SW 1271 (cell line): ENCODE measurements around the gene ATP6V1C2.

ENCODE experiments used
- DNase-seq, 2 experiments: peaks; one replicate each; lab custom pipeline; 2025; lab: John Stamatoyannopoulos, UW

The ATP6V1C2 gene

GRCh38 chr2:10732924-10733565 is 11.6 kb downstream of the ATP6V1C2 start:
- DNase-seq = no peak

DNA sequence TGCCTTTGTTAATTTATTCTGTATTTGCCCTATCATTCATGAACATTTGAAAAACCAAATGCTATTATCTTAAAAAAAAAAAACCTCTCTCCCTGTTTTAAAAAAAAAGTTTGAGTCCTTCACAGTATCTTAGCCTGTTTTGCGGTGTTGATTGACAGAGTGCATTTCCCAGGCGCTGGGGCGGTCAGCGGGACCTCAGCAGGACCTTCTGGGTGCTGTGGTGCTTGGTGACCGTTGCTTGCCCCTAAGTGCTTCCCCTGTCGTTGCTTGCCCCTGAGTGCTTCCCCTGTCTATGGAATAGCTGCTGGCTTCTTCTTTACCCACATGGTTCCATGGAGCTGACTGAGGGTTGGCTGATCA is 12.1 kb downstream of the ATP6V1C2 start:
- DNase-seq = no peak

- no peak for DNase-seq
Observed at GRCh38 chr2:10733980-10734379, 12.6 kb downstream of the ATP6V1C2 start.

DNA sequence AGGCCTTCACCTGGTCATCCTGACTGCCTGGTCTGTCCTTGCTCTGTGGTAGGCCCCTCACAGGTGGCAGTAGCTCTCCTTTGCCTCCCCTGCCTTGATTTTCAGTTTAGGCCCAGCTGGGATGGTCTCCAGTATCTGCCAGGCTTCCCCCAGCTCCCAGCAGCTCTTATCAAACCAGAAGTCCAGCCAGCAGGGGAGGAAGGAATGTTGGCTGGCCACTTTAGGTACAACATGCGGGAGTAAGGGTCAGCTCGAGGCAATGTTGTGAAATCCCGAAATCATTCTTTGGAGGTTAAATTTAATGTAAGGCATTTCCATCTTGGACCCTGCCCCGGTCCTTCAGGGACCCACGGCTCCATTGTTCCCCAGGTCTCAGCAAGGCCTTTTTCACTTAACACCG is 16.8 kb downstream of the ATP6V1C2 start:
- DNase-seq = no peak

GRCh38 chr2:10740226-10740625 is 18.8 kb downstream of the ATP6V1C2 start:
- no peak for DNase-seq

DNA sequence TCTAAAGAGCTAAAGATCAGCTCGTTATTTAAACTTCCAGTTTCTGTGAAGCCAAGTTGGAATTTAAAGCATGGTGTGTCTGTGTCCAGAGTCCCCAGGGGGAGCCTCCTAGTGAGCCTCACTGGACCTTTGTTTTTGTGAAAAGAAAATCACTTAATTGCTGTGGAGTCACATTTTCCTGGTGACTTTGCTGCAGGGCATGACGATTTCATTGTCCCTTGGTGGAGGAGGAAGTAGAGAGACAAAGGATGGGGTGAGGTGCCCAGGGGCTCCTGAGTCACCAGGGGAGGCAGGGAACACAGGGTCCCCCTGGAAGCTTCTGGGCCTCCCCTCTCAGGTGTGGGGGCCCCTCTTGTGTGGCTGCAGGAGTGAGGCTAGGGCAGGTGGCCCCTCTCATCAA is 19.7 kb downstream of the ATP6V1C2 start:
- no peak for DNase-seq

DNA sequence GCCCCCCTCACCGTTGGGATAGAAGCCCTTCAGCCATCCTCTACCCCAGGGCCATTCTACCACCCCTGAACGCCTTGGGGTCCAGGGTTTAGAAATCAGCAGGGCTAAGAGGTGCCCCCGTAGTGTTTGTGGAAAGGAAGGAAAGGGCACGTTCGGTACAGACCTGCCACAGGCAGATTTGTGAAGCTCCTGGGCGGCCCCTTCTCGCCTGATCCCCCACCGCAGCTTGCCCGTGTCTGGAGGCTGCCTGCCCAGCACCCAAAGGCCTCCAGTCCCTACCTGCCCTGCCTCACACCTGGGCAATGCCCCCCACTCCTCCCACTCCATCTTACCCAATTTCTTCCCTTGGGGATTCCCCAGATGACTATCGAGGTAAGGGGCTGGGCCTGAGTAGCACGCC is 21.2 kb downstream of the ATP6V1C2 start:
- DNase-seq = no peak

GRCh38 chr2:10750610-10751009 is 29.2 kb downstream of the ATP6V1C2 start:
- no peak for DNase-seq

GRCh38 chr2:10752236-10752635 is 30.8 kb downstream of the ATP6V1C2 start:
- no peak for DNase-seq

GRCh38 chr2:10753156-10753555 is 31.7 kb downstream of the ATP6V1C2 start:
- no peak for DNase-seq

- no peak for DNase-seq
Observed at GRCh38 chr2:10753876-10754275, 32.4 kb downstream of the ATP6V1C2 start.

DNA sequence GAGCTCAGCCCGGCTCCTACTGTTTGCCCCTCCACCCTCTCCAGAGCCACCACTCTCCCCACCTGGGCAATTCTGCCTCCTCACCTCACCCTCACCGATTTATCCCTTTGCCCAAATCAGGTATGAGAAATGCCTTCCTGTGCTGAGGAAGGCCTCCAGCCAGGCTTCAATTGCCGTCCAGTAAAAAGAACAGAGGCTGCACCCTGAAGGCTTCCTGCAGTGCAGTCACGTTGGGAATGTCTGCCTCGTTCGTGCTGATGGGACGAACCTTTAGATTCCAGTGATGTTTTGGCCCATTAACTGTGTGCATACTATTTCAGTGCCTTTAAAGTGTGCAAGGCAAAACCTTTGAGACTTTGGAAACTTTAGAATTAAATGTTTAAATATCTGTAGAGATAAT is 34.2 kb downstream of the ATP6V1C2 start:
- no peak for DNase-seq

GRCh38 chr2:10757814-10758286 is 36.4 kb downstream of the ATP6V1C2 start:
- no peak for DNase-seq

- DNase-seq = no peak
Observed at GRCh38 chr2:10759151-10759714, 37.8 kb downstream of the ATP6V1C2 start.

GRCh38 chr2:10760794-10761504 is 39.5 kb downstream of the ATP6V1C2 start:
- no peak for DNase-seq

DNA sequence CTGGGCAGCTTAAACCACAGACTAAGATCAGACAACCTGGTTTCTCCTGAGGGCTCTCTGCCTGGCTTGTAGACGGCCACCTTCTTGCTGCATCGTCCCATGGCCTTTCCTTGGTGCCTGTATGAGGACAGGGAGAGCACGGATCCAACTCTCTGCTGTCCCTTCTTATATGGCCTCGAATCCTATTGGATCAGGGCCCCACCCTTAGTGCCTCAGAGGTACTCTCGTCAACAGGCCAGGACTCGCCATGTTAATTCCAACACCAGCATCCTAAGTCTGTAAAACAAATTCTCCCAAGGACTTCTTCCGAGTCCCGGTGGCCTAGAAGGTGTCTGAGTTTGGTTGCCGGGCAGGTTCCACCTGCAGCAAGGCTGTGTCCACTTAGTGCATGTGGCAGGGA is 40.2 kb downstream of the ATP6V1C2 start:
- DNase-seq = no peak

- no peak for DNase-seq
Observed at GRCh38 chr2:10762651-10763460, 41.4 kb downstream of the ATP6V1C2 start.

DNA sequence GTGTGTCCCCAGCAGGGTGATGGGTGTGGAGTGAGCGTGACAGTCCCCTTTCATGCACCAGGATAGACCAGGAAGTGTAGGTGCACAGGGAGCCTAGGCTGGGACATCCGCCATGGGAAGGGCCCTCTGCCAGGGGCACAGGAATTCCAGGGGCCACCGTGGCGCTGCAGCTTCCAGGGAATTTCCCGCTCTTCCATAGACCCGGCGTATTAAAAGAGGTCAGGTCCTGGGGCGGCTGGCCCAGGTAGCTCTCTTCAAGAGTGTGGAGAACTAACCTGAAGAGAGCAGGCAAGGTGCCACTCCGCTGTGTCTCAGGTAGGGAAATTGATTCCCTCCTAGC is 42.0 kb downstream of the ATP6V1C2 start:
- DNase-seq = no peak

- no peak for DNase-seq
Observed at GRCh38 chr2:10764096-10764785, 42.8 kb downstream of the ATP6V1C2 start.

DNA sequence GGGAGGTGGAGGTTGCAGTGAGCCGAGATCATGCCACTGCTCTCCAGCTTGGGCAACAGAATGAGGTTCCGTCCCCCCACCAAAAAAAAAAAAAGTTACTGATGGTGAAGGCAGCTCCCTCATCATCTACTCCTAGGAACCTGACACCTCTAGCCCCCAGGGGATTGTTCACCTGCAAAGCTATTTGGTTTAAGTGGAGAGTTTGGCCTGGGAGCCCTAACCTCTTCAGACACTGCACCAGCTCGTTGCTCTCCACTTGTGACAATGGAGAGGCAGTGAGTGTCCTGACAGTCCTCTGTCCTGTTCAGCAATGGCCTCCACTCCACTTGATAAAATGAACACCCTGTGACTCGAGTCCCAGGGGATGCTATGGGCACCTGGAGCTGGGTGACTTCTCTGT is 43.5 kb downstream of the ATP6V1C2 start:
- DNase-seq = no peak

DNA sequence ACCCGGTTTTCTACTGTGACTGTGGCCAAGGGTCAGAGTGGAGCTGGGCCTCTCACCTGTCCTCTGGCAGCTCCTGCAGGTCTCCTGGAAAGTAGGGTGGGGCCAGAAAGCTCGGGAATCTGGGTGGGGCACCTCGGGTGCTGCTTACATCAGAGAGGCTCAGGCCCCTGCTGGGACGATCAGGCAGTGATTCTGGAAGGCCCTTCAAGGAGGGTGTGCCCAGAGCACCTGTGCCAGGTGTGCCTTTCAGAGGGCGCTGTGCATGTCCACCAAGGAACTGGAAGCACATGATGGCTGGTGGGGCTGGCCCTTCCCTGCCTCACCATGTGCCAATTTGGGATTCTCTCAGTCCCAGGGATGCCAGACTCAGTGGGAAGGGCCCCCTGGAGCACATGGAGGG is 44.0 kb downstream of the ATP6V1C2 start:
- no peak for DNase-seq

DNA sequence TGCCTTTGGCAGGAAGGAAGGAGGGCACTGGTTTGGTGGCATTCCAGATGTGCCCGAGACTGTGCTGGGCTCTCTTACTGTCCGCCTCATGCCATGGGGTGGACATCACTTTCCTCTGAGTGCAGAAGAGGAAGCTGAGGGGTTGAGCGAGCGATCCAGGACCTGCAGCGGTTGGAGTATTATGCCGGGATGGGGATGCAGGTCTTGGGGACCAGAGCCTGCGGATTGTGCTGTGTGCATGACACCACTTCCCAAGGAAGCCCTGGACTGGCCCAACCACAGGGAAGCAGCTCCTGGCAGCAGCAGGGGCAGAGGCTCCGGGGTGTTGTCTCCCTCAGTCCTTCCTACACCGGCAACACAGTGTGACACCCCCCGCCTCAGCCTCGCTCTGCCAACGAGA is 44.5 kb downstream of the ATP6V1C2 start:
- DNase-seq = no peak
